HepG2 (cell line): ENCODE results near the gene COQ3. TPM values are rescaled to one million over a fixed set of nuclear protein-coding genes. Genes with fewer than 3 reads are reported as not detected.

Experiments
- ATAC-seq: fragments of 200-7000 bp; cut with Tn5 transposase; 3 replicates; pipeline ENCODE4 v1.9.1; 2020; ENCODE audit warnings: mild to moderate bottlenecking, moderate library complexity
- BruUV-seq: library from RNA; stranded (reverse); fragments of 400-500 nt; replicated peaks from 2 replicates; lab custom pipeline; 2021; lab: Mats Ljungman, UMichigan
- CTCF ChIA-PET: fragments of 300-600 bp; formaldehyde crosslinking; extraction: SDS; loops from one replicate; lab custom pipeline; 2021; ENCODE audit warnings: low total read pairs, inconsistent platforms, low intra/inter-chr PET ratio; lab: Yijun Ruan, JAX
- POLR2A ChIA-PET: fragments of 350-600 bp; sonication (Branson Sonifier 250); formaldehyde crosslinking; loops from one replicate; lab custom pipeline; 2020; ENCODE audit warnings: antibody characterized with exemption, inconsistent platforms; lab: Yijun Ruan, JAX
- DNase-seq: peaks from one replicate; pipeline ENCODE4 v3.0.0-alpha.2; 2015; ENCODE audit warnings: low spot score
- FAIRE-seq: peaks from 3 replicates; lab custom pipeline; 2011; peaks lifted over from hg19 to GRCh38; lab: Jason Lieb, UNC
- H2AFZ ChIP-seq: one replicate; pipeline ENCODE4 v1.6.1; 2011; ENCODE audit warnings: low read length, inconsistent platforms
- H3K27ac ChIP-seq: fragments of 300-600 bp; 3 replicates; pipeline ENCODE4 v1.8.0; 2011; ENCODE audit warnings: mixed run types, mild to moderate bottlenecking, mixed read lengths, low read length, inconsistent platforms; ENCODE audit not compliant: insufficient read depth; ENCODE audit errors: extremely low read length
- H3K27me3 ChIP-seq, 2 experiments: fragments of 200-600 bp in 1 of 2; 2 replicates in 1 of 2; 3 replicates in 1 of 2; pipeline versions ENCODE4 v1.6.0 to v1.8.0; 2011; ENCODE audit warnings: low read length in 2 of 2, mild to moderate bottlenecking in 2 of 2, moderate library complexity in 2 of 2, inconsistent platforms in 1 of 2; ENCODE audit not compliant: insufficient read depth in 2 of 2, control insufficient read depth in 1 of 2
- H3K36me3 ChIP-seq, 2 experiments: fragments of 200-600 bp in 1 of 2; replicated peaks in 1 of 2; 2 replicates in 1 of 2; 3 replicates in 1 of 2; pipeline versions ENCODE4 v1.5.1 to v1.8.0; 2011; ENCODE audit warnings: low read length in 2 of 2, inconsistent platforms in 1 of 2; ENCODE audit not compliant: insufficient read depth in 2 of 2, control insufficient read depth in 1 of 2
- H3K4me1 ChIP-seq: 2 replicates; pipeline ENCODE4 v1.5.1; 2012; ENCODE audit warnings: low read length, inconsistent platforms; ENCODE audit not compliant: insufficient read depth
- H3K4me2 ChIP-seq: 2 replicates; pipeline ENCODE4 v1.6.0; 2011; ENCODE audit warnings: low read depth, low read length, inconsistent platforms
- H3K4me3 ChIP-seq, 3 experiments: fragments of 200-600 bp in 1 of 3; sonication (generic), shearing (Covaris generic) in 1 of 3; replicated peaks in 1 of 3; 2 replicates each; pipeline ENCODE4 v1.5.1; 2011 to 2016; ENCODE audit warnings: low read length in 3 of 3, inconsistent platforms in 2 of 3, low read depth in 2 of 3, mild to moderate bottlenecking in 2 of 3, control low read depth in 1 of 3, mixed read lengths in 1 of 3; ENCODE audit not compliant: insufficient read depth in 1 of 3
- H3K79me2 ChIP-seq: one replicate; pipeline ENCODE4 v1.6.1; 2011; ENCODE audit warnings: low read length, inconsistent platforms; ENCODE audit not compliant: insufficient read depth
- H3K9ac ChIP-seq: 2 replicates; pipeline ENCODE4 v1.6.0; 2011; ENCODE audit warnings: mild to moderate bottlenecking, low read depth, low read length, inconsistent platforms; ENCODE audit not compliant: insufficient read depth
- H3K9me3 ChIP-seq: 2 replicates; pipeline ENCODE4 v1.5.1; 2012; ENCODE audit warnings: mild to moderate bottlenecking, low read length
- H4K20me1 ChIP-seq: 2 replicates; pipeline ENCODE4 v1.6.0; 2011; ENCODE audit warnings: inconsistent platforms, mild to moderate bottlenecking, low read length, moderate library complexity; ENCODE audit not compliant: insufficient read depth
- ARID2 ChIP-seq: sonication (generic); formaldehyde crosslinking; IDR thresholded peaks from 2 replicates; pipeline ENCODE4 v1.8.1; 2022; ENCODE audit warnings: mild to moderate bottlenecking, missing genetic modification reagents, borderline replicate concordance
- ATF4 ChIP-seq, 2 experiments: fragments of 450-650 bp in 1 of 2; sonication (generic) in 1 of 2; formaldehyde crosslinking; IDR thresholded peaks; 2 replicates each; pipeline versions ENCODE4 v1.5.0 to v1.8.0; 2020 to 2022; ENCODE audit warnings: mild to moderate bottlenecking in 1 of 2, missing genetic modification reagents in 1 of 2
- DR1 ChIP-seq: sonication (generic); formaldehyde crosslinking; IDR thresholded peaks from 2 replicates; pipeline ENCODE4 v1.8.0; 2021; ENCODE audit warnings: mild to moderate bottlenecking, missing genetic modification reagents, inconsistent platforms
- EEA1 ChIP-seq: sonication (generic); formaldehyde crosslinking; IDR thresholded peaks from 2 replicates; pipeline ENCODE4 v1.5.1; 2020; ENCODE audit warnings: mild to moderate bottlenecking, missing genetic modification reagents, borderline replicate concordance
- FIP1L1 ChIP-seq: fragments of 200-400 bp; formaldehyde crosslinking; IDR thresholded peaks from 2 replicates; pipeline ENCODE4 v1.6.1; 2018; ENCODE audit warnings: low read depth, mild to moderate bottlenecking, low read length, moderate library complexity, borderline replicate concordance; ENCODE audit not compliant: insufficient read depth
- KLF12 ChIP-seq: sonication (generic); formaldehyde crosslinking; IDR thresholded peaks from 2 replicates; pipeline ENCODE4 v1.4.0; 2020; ENCODE audit warnings: missing genetic modification reagents, borderline replicate concordance
- KLF9 ChIP-seq: IDR thresholded peaks from 2 replicates; pipeline ENCODE4 v1.6.1; 2016; ENCODE audit warnings: low read depth
- NR2F6 ChIP-seq, 2 experiments: IDR thresholded peaks; 2 replicates each; pipeline ENCODE4 v1.6.1; 2016; ENCODE audit warnings: antibody characterized with exemption in 1 of 2, mild to moderate bottlenecking in 1 of 2
- PHF21A ChIP-seq: sonication (generic); formaldehyde crosslinking; IDR thresholded peaks from 2 replicates; pipeline ENCODE4 v1.5.0; 2020; ENCODE audit warnings: mild to moderate bottlenecking, missing genetic modification reagents
- PHF5A ChIP-seq: IDR thresholded peaks from one replicate; pipeline ENCODE4 v1.6.1; 2018; ENCODE audit warnings: low read depth, missing genetic modification reagents; ENCODE audit not compliant: unreplicated experiment
- ZNF879 ChIP-seq: sonication (generic); formaldehyde crosslinking; IDR thresholded peaks from 2 replicates; pipeline ENCODE4 v1.8.1; 2023; ENCODE audit warnings: missing genetic modification reagents
- ZZZ3 ChIP-seq: sonication (generic); formaldehyde crosslinking; IDR thresholded peaks from 2 replicates; pipeline ENCODE4 v1.4.0; 2020; ENCODE audit warnings: missing genetic modification reagents, mild to moderate bottlenecking, borderline replicate concordance
- WGBS: methylation state at CpG from one replicate; pipeline ENCODE4 v1.1.6; 2017; ENCODE audit warnings: low lambda C conversion rate; 5-methylcytosine and 5-hydroxymethylcytosine counted together
- in situ Hi-C: cut with HindIII; loops from 2 replicates; pipeline ENCODE4 v1.10.0; 2017; ENCODE audit warnings: low pct_unique_long_range_greater_than_20kb; ENCODE audit not compliant: extremely low pct_ligation_motif_present
- intact Hi-C: fragments of 100-400 bp; cut with micrococcal nuclease; formaldehyde crosslinking; loops from one replicate; pipeline ENCODE4 v1.10.0; 2022; ENCODE audit not compliant: unreplicated experiment
- polyA plus RNA-seq, 8 experiments: library from polyadenylated mRNA; depleted of rRNA in 3 of 8; stranded (reverse) in 7 of 8; unstranded in 1 of 8; fragments of >200 nt; fragmentation: Illumina TruSeq in 4 of 8; extraction: Trizol in 4 of 8; gene quantifications; 2 replicates each; pipeline versions ENCODE4 v1.2.1 to v1.2.3, GENCODE V29; 2011 to 2016; ENCODE audit warnings: low read depth in 4 of 8, missing spikeins in 1 of 8, mixed read lengths in 1 of 8; ENCODE audit not compliant: insufficient read depth in 1 of 8
- total RNA-seq, 5 experiments: library from RNA; depleted of rRNA; stranded (reverse); fragments of >200 nt; fragmentation: Illumina TruSeq; extraction: Trizol; gene quantifications; 2 replicates each; pipeline ENCODE4 v1.2.3, GENCODE V29; 2016; ENCODE audit warnings: low read depth in 1 of 5
- TF ChIP-seq, protein P1 (sequence below): sonication (generic); formaldehyde crosslinking; conservative IDR thresholded peaks from 2 replicates; pipeline ENCODE4 v1.4.0; 2020; ENCODE audit warnings: missing genetic modification reagents
- TF ChIP-seq, protein P2 (sequence below): sonication (generic); formaldehyde crosslinking; IDR thresholded peaks from 2 replicates; pipeline ENCODE4 v1.8.1; 2022; ENCODE audit warnings: low read depth, mild to moderate bottlenecking, missing genetic modification reagents

The COQ3 gene
- total and polyA plus RNA-seq, 2 of the 13 experiments (the other 11 are each of a cell fraction or from before 2014, with no cell fraction given): 5.3 to 20.5 TPM

DNA sequence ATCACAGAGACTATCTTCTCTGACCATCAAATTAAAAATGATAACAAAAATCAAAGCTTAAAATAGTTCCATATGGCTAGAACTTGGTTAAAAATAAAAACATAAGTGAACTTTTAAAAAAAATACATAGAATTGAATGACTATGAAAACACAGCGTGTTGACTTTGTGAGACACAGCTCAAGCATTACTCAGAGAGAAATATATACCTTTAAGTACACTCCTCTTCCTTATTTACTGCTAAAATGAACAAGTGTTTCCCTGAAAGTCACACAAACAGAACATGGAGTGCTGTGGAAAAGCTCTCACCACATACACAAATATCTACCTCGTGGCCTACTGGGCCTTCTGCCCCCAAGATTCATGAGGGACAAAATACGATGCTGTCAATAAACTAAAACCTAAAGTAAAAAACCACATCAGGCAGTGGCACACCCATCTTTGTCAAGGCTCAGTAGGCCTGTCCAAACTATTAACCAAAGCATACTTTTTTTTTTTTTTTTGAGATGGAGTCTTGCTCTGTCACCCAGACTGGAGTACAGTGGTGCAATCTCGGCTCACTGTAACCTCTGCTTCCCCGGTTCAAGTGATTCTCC, 52.0 kb downstream of the COQ3 start:
- intact Hi-C loops: no loop called here
- H3K4me2 ChIP-seq: no peak overlapping the region
- no TSS peak for BruUV-seq
- ChIA-PET POLR2A (no interaction called here), CTCF (no interaction called here)
- no peak overlapping the region for H3K4me3 ChIP-seq
- WGBS: 16% methylated on average over 5 of the region's 5 CpGs
- H3K4me1 ChIP-seq: no peaks in the 10 kb centered on the region
- H3K27ac ChIP-seq: no peak overlapping the region
- H3K9me3 ChIP-seq: no peaks in the 10 kb centered on the region
- DNase-seq (no peak), ATAC-seq (no peak), FAIRE-seq (no peak)
- TF ChIP-seq FIP1L1: no peak
- TF ChIP-seq DR1 (CRISPR knock-in tag): no peak
- TF ChIP-seq KLF12 (CRISPR knock-in tag): no peak
- TF ChIP-seq, protein P1, sequence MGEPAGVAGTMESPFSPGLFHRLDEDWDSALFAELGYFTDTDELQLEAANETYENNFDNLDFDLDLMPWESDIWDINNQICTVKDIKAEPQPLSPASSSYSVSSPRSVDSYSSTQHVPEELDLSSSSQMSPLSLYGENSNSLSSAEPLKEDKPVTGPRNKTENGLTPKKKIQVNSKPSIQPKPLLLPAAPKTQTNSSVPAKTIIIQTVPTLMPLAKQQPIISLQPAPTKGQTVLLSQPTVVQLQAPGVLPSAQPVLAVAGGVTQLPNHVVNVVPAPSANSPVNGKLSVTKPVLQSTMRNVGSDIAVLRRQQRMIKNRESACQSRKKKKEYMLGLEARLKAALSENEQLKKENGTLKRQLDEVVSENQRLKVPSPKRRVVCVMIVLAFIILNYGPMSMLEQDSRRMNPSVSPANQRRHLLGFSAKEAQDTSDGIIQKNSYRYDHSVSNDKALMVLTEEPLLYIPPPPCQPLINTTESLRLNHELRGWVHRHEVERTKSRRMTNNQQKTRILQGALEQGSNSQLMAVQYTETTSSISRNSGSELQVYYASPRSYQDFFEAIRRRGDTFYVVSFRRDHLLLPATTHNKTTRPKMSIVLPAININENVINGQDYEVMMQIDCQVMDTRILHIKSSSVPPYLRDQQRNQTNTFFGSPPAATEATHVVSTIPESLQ (CRISPR knock-in tag): no peak
- TF ChIP-seq ATF4 (CRISPR knock-in tag; IDR thresholded peaks at IDR 0.05): no peak
- no peak for TF ChIP-seq PHF21A (CRISPR knock-in tag)
- TF ChIP-seq NR2F6 (IDR thresholded peaks at IDR 0.05): no peak
- TF ChIP-seq NR2F6 (CRISPR knock-in tag; IDR thresholded peaks at IDR 0.05): no peak
- TF ChIP-seq PHF5A: no peak
- TF ChIP-seq, protein P2, sequence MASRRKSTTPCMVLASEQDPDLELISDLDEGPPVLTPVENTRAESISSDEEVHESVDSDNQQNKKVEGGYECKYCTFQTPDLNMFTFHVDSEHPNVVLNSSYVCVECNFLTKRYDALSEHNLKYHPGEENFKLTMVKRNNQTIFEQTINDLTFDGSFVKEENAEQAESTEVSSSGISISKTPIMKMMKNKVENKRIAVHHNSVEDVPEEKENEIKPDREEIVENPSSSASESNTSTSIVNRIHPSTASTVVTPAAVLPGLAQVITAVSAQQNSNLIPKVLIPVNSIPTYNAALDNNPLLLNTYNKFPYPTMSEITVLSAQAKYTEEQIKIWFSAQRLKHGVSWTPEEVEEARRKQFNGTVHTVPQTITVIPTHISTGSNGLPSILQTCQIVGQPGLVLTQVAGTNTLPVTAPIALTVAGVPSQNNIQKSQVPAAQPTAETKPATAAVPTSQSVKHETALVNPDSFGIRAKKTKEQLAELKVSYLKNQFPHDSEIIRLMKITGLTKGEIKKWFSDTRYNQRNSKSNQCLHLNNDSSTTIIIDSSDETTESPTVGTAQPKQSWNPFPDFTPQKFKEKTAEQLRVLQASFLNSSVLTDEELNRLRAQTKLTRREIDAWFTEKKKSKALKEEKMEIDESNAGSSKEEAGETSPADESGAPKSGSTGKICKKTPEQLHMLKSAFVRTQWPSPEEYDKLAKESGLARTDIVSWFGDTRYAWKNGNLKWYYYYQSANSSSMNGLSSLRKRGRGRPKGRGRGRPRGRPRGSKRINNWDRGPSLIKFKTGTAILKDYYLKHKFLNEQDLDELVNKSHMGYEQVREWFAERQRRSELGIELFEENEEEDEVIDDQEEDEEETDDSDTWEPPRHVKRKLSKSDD (CRISPR knock-in tag): no peak
- TF ChIP-seq EEA1 (CRISPR knock-in tag): no peak
- TF ChIP-seq ARID2 (CRISPR knock-in tag): no peak
- TF ChIP-seq ZZZ3 (CRISPR knock-in tag): no peak
- no peak for TF ChIP-seq ZNF879 (CRISPR knock-in tag)
- no peak for TF ChIP-seq KLF9 (CRISPR knock-in tag)
- no peaks in the 10 kb centered on the region for H3K79me2 ChIP-seq
- in situ Hi-C loops: loop anchor here (25.0 kb wide), 1 partner anchor 470 kb away; no protein-coding TSS in a partner anchor
- H4K20me1 ChIP-seq: no peaks in the 10 kb centered on the region
- H3K36me3 ChIP-seq: no peaks in the 10 kb centered on the region
- no peak overlapping the region for H2AFZ ChIP-seq
- H3K27me3 ChIP-seq: 0 out of 5 replicates have a peak, but pooled peaks cover 0 to 3% of the 10 kb centered on the region in 2 experiments
- no peak overlapping the region for H3K9ac ChIP-seq
